GM12801 (cell line): Measurements from ENCODE around the gene AURKAIP1.

ENCODE experiments used
- TF ChIP-seq, protein P1 (sequence below): IDR thresholded peaks from one replicate; pipeline ENCODE4 v1.5.1; 2011; ENCODE audit warnings: control low read depth; ENCODE audit not compliant: insufficient read length; ENCODE audit errors: extremely low read depth

AURKAIP1 gene

DNA sequence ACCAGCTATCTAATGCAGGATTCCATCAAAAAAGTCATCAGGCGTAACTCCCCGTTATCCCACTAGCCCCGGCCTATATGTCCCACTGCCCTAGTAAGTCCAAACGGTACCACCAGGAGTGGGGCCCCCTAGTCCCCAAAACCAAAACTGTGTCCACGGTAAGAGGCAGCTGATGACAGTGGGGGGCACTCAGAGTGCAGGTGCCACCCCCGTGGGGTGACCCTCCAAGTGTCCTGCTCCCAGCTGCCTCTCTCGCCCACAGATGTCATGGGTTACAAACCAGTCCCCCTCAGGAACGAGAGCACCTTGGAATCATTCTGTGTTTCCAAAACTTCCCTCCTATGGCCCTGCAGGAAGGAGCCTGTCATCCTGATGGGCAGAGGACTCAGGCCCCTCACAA is 10.9 kb upstream of the AURKAIP1 start:
- TF ChIP-seq, protein P1, sequence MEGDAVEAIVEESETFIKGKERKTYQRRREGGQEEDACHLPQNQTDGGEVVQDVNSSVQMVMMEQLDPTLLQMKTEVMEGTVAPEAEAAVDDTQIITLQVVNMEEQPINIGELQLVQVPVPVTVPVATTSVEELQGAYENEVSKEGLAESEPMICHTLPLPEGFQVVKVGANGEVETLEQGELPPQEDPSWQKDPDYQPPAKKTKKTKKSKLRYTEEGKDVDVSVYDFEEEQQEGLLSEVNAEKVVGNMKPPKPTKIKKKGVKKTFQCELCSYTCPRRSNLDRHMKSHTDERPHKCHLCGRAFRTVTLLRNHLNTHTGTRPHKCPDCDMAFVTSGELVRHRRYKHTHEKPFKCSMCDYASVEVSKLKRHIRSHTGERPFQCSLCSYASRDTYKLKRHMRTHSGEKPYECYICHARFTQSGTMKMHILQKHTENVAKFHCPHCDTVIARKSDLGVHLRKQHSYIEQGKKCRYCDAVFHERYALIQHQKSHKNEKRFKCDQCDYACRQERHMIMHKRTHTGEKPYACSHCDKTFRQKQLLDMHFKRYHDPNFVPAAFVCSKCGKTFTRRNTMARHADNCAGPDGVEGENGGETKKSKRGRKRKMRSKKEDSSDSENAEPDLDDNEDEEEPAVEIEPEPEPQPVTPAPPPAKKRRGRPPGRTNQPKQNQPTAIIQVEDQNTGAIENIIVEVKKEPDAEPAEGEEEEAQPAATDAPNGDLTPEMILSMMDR, result no peak

DNA sequence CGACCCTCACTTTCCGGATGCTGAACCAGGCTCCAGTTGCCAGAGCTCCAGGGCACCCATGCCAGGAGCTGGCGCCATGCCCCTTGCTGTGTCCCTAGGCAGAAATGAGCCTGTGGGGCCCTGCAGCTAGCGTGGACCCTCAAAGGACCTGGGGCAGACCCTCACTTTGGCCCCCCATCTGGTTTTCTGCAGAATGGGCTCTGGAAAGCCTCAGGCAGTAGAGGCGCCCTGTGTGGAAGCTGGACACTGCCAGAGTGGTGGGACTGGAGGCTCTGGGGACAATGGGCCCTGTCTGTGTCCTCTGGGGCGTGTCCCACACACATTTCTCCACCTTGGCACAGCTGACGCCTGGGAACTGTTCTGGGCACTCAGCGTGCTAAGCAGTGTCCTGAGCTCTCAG is 6.3 kb upstream of the AURKAIP1 start:
- TF ChIP-seq, protein P1, result no peak

DNA sequence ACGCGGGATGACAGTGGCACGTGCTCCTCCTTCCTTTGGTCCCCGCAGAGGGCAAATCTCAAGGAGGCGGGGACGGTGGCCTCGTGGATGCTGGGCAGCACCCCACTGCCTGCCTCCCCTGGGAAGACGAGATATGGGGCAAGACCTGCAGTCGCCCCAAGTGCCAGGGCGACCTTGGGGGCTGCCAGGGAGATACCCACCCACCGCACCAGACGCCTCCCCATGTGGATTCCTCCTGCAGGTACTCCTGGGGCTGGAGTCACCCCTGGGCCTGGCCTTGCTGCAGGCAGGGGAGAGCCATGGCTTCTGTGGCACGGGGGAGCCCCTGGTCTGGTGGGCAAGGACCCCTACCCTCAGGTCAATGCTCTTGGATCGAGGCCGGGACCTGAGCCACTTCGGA is 5.9 kb upstream of the AURKAIP1 start:
- TF ChIP-seq, protein P1, result no peak

DNA sequence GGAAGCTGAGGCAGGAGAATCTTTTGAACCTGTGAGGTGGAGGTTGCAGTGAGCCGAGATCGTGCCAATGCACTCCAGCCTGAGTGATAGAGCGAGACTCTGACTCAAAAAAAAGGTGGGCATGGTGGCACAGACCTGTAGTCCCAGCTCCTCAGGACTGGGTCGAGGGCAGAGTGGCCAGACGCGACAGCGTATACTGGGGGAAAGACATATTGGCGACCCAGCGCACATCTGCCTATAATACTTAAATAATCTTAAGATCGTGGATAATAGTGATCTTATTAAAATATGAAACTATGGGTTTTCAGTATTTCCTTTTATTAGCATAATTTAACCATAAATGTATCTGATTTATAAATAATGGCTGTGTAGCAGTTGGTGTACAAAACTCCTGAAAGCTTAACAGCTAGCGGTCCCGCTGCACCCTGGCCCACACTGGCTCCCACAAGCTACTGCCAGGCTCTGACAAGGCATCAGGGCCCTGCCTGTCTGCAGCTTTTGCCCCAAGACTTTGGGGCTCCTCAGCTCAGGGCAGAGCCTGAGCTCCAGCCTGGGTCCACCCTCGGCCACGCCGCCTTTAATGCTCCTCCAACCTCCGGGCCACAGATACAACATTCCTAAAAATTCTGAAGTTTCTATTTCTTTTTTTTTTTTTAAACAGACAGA is 2.7 kb upstream of the AURKAIP1 start:
- TF ChIP-seq, protein P1, result no peak

DNA sequence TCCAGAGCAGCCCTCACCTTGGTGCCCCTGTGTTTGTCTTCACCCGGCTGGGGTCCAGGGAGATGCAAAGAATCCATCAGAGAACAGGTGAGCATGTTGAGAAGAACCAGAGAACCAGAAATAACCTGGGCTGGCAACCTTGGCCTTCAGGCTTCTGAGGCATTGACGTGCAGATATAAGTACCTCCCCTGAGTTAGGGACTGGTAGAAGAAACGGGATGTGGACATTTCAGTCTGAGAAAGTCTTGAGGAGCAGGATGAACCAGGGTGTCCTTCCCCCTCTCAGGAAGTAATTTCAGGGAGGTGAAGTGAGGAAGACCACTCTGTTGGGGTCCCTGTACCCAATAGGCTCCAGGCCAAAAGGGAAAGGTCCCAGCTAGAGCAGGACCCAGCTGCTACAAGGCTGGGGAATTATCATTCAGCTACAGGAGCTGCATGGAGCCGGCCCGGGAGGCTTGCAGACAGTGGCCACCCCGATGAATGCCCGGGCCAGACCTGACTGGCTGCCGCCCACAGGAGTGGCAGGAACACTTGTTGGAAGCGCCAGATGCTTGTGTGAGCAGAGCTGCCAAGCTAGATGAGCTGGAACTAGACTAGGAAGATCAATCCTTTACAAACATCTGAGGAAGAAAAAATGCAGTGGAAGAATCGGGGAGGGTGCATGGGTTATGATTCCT is 1.7 kb upstream of the AURKAIP1 start:
- TF ChIP-seq, protein P1, result no peak

DNA sequence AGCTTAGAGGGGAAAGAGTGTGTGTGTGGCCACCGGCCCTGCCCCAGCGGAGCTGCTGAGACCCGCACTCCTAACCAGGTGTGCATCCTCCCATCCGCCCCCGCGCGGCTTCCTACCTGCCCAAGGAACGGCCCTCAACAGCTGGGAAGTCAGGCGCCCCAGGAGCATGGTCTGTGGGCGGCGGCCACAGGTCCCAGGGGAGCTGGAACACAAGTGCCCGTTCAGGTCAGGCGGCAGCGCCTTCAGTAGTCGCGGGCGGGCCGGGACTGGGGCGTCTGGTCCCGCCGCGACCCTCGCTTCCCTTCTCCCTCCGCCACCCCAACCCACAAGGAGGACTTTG is 448 bp downstream of the AURKAIP1 start:
- TF ChIP-seq, protein P1, result no peak

DNA sequence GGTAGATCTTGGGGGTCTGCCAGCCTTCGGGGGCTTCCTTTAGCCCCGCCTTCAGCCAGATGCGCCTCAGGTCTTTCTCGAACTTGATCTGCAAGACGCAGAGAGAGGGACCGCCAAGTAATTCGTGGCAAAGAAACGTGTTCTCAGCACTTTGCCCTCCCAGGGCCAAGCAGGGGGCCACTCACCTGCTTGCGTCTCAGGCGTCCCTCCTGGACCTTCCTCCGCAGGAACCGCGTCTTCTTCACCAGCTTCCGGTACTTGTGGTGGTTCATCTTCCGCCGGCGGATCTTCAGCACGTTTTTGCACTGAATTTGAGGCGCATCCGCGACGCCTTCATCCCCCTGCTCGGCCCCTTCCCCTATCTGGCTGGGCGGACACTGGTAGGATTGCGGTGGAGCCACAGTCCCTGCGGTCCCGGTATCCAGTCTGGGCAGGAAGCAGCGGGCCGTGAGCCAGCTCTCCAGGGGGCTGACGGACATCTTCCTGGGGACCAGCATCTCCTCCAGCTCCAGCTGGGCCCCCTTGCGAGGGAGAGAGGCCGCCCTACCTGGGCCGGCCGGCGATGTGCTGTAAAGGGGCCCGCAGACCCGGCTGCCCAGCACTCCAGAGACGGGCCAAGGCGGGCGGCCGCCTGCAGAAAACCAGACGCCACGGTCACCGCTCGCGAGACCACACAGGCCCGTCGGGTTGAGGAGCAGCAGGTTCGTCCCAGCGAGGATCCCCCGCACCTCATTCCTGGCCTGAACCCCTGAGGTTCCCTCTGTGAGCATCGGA is 1.0 kb downstream of the AURKAIP1 start:
- TF ChIP-seq, protein P1, result no peak
